ENCODE data around the gene TRAPPC2.

DNA sequence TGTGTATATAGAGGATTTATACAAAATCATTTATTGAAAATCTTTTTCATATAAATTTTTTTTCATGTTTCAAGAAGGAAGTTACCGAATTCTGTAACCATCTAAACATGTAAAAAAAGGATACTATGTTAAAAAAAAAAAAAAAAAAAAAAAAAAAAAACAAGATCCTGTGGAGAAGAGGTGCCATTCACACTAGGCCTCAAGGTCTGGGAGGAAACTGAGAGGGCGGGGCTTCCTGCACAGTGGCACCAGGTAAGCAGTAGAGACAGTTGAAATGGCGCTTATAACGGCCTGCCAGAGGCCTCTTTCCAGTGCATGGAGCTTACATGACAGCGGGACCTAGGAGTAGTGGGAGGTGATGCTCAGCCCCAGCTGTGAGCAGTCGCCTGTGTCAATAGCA is 17.5 kb downstream of the TRAPPC2 start:
- TF ChIP-seq, protein P1, sequence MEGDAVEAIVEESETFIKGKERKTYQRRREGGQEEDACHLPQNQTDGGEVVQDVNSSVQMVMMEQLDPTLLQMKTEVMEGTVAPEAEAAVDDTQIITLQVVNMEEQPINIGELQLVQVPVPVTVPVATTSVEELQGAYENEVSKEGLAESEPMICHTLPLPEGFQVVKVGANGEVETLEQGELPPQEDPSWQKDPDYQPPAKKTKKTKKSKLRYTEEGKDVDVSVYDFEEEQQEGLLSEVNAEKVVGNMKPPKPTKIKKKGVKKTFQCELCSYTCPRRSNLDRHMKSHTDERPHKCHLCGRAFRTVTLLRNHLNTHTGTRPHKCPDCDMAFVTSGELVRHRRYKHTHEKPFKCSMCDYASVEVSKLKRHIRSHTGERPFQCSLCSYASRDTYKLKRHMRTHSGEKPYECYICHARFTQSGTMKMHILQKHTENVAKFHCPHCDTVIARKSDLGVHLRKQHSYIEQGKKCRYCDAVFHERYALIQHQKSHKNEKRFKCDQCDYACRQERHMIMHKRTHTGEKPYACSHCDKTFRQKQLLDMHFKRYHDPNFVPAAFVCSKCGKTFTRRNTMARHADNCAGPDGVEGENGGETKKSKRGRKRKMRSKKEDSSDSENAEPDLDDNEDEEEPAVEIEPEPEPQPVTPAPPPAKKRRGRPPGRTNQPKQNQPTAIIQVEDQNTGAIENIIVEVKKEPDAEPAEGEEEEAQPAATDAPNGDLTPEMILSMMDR (IDR thresholded peaks at IDR 0.05): no peak
- no peak for TF ChIP-seq POLR2A (IDR thresholded peaks at IDR 0.05; ENCODE audit: low read depth)
- no peak for TF ChIP-seq POLR2AphosphoS5 (IDR thresholded peaks at IDR 0.05)
- no peak for TF ChIP-seq EP300 (IDR thresholded peaks at IDR 0.05)

All from esophagus muscularis mucosa (tissue), 4 donors.